Activated CD8-positive, alpha-beta memory T cell treated with anti-CD3 and anti-CD28 coated beads for 4 hours (primary cell): ENCODE data around the gene TOMT.

Experiments used
- DNase-seq, 2 donors: peaks; one replicate each; pipeline ENCODE4 v3.0.0-alpha.2; 2020; ENCODE audit warnings: low read depth in 2 of 2

TOMT gene

GRCh38 chr11:72088076-72088808 is 17.5 kb upstream of the TOMT start:
- DNase-seq, result no peak

- DNase-seq, result peak; percentile 31 to 35
Observed at GRCh38 chr11:72091292-72091691, 14.4 kb upstream of the TOMT start.

- DNase-seq, result no peak
Observed at GRCh38 chr11:72098741-72099140, 7.0 kb upstream of the TOMT start.

GRCh38 chr11:72100009-72100408 is 5.7 kb upstream of the TOMT start:
- DNase-seq, result no peak

- no peak for DNase-seq
Observed at GRCh38 chr11:72100462-72100861, 5.3 kb upstream of the TOMT start.

GRCh38 chr11:72102162-72102561 is 3.6 kb upstream of the TOMT start:
- no peak for DNase-seq

- no peak for DNase-seq
Observed at GRCh38 chr11:72102631-72102945, 3.1 kb upstream of the TOMT start.

GRCh38 chr11:72102946-72103753 is 2.6 kb upstream of the TOMT start, which contains the start of gene LAMTOR1:
Gene LAMTOR1, minus strand, starts transcription at chr11:72103297. Its CDS starts 73 bp downstream, at chr11:72103224.
- DNase-seq, result peak; percentile 95

GRCh38 chr11:72103754-72104167 is 2.0 kb upstream of the TOMT start:
- DNase-seq, result no peak

- DNase-seq, result no peak
Observed at GRCh38 chr11:72111300-72112142, 5.8 kb downstream of the TOMT start.

- peak; percentile 99 for DNase-seq
Observed at GRCh38 chr11:72112143-72112977, 6.6 kb downstream of the TOMT start, which contains the start of gene ANAPC15. Gene ANAPC15, minus strand, starts transcription at chr11:72112695. Its CDS starts 1,419 bp downstream, at chr11:72111276.

GRCh38 chr11:72112978-72113808 is 7.5 kb downstream of the TOMT start:
- no peak for DNase-seq

- no peak for DNase-seq
Observed at GRCh38 chr11:72114570-72114969, 8.8 kb downstream of the TOMT start.

- no peak for DNase-seq
Observed at GRCh38 chr11:72116019-72116755, 10.5 kb downstream of the TOMT start.

- no peak for DNase-seq
Observed at GRCh38 chr11:72119198-72119597, 13.5 kb downstream of the TOMT start.

- DNase-seq, result no peak
Observed at GRCh38 chr11:72120930-72121329, 15.2 kb downstream of the TOMT start.

GRCh38 chr11:72122607-72123006 is 16.9 kb downstream of the TOMT start:
- DNase-seq, result no peak

- DNase-seq, result no peak
Observed at GRCh38 chr11:72123117-72123653, 17.5 kb downstream of the TOMT start.

- DNase-seq, result no peak
Observed at GRCh38 chr11:72124046-72124445, 18.3 kb downstream of the TOMT start.
